ENCODE measurements around the gene CDCP2. TPM values are rescaled to one million over a fixed set of nuclear protein-coding genes. Genes with fewer than 3 reads are reported as not detected.

Gene CDCP2
- total and polyA plus RNA-seq, 2 experiments from 2014 or later, result not detected

DNA sequence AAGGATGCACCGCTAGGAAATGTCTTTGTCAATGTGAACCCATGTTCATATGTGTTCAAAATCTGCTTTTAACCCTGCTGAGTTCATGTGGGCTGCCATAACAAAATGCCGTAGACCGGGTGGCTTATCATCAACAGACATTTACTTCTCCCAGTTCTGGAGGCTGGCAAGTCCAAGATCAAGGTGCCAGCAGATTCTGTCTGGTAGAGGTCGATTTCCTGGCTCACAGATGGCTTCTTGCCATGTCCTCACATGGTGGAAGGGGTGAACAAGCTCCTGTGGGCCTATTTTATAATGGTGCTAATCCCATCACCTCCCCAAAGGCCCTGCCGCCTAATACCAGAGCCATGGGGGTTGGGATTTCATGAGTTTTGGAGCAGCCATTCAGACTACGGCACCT, 4.6 kb upstream of the CDCP2 start:
- no peaks in the 10 kb centered on the region for H3K36me3 Mint-ChIP-seq (ENCODE audit: low read depth)
- peaks cover 13% of the 10 kb centered on the region; the same call in 2 of the 3 replicates for H3K4me1 Mint-ChIP-seq
- no peaks in the 10 kb centered on the region; the same call in 1 of the 2 replicates for H3K4me1 ChIP-seq (ENCODE audit: insufficient read depth)
- DNase-seq (ENCODE audit: low spot score) (no peak), ATAC-seq (no peak)
- no peak overlapping the region for H3K27ac ChIP-seq (ENCODE audit: low read depth)
- H3K27me3 Mint-ChIP-seq (ENCODE audit: insufficient read depth, low read depth, poor library complexity), result peaks cover 6% of the 10 kb centered on the region
- no peak overlapping the region for H3K4me3 ChIP-seq
- no peak overlapping the region for H3K4me2 ChIP-seq
- no peaks in the 10 kb centered on the region for H3F3A ChIP-seq (replicated peaks; ENCODE audit: low read depth)
- TF ChIP-seq JUNB (IDR thresholded peaks at IDR 0.05; ENCODE audit: unreplicated experiment) (no peak), STAT1 (IDR thresholded peaks at IDR 0.05; ENCODE audit: unreplicated experiment) (no peak), ZNF114 (CRISPR knock-in tag; IDR thresholded peaks at IDR 0.05) (no peak), NANOG (IDR thresholded peaks at IDR 0.05; ENCODE audit: borderline replicate concordance) (no peak)
- TF ChIP-seq, protein P1, sequence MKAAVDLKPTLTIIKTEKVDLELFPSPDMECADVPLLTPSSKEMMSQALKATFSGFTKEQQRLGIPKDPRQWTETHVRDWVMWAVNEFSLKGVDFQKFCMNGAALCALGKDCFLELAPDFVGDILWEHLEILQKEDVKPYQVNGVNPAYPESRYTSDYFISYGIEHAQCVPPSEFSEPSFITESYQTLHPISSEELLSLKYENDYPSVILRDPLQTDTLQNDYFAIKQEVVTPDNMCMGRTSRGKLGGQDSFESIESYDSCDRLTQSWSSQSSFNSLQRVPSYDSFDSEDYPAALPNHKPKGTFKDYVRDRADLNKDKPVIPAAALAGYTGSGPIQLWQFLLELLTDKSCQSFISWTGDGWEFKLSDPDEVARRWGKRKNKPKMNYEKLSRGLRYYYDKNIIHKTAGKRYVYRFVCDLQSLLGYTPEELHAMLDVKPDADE (IDR thresholded peaks at IDR 0.05), result no peak
- TF ChIP-seq, protein P2, sequence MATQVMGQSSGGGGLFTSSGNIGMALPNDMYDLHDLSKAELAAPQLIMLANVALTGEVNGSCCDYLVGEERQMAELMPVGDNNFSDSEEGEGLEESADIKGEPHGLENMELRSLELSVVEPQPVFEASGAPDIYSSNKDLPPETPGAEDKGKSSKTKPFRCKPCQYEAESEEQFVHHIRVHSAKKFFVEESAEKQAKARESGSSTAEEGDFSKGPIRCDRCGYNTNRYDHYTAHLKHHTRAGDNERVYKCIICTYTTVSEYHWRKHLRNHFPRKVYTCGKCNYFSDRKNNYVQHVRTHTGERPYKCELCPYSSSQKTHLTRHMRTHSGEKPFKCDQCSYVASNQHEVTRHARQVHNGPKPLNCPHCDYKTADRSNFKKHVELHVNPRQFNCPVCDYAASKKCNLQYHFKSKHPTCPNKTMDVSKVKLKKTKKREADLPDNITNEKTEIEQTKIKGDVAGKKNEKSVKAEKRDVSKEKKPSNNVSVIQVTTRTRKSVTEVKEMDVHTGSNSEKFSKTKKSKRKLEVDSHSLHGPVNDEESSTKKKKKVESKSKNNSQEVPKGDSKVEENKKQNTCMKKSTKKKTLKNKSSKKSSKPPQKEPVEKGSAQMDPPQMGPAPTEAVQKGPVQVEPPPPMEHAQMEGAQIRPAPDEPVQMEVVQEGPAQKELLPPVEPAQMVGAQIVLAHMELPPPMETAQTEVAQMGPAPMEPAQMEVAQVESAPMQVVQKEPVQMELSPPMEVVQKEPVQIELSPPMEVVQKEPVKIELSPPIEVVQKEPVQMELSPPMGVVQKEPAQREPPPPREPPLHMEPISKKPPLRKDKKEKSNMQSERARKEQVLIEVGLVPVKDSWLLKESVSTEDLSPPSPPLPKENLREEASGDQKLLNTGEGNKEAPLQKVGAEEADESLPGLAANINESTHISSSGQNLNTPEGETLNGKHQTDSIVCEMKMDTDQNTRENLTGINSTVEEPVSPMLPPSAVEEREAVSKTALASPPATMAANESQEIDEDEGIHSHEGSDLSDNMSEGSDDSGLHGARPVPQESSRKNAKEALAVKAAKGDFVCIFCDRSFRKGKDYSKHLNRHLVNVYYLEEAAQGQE (IDR thresholded peaks at IDR 0.05; ENCODE audit: unreplicated experiment), result no peak
- no peaks in the 10 kb centered on the region for H4K20me1 ChIP-seq (replicated peaks; ENCODE audit: insufficient read depth)
- no peaks in the 10 kb centered on the region for H3K9me3 Mint-ChIP-seq
- H3K27ac Mint-ChIP-seq, result no peak overlapping the region
- no peaks in the 10 kb centered on the region for H3K9me2 ChIP-seq (ENCODE audit: insufficient read depth)
- no peak overlapping the region for H2AFZ ChIP-seq
- H3K27me3 ChIP-seq (ENCODE audit: insufficient read depth), result no peaks in the 10 kb centered on the region
- no peak overlapping the region for H3K4me3 Mint-ChIP-seq
- H3K36me3 ChIP-seq (ENCODE audit: insufficient read depth), result no peaks in the 10 kb centered on the region
- no peaks in the 10 kb centered on the region for H3K79me2 ChIP-seq (replicated peaks; ENCODE audit: insufficient read depth)

DNA sequence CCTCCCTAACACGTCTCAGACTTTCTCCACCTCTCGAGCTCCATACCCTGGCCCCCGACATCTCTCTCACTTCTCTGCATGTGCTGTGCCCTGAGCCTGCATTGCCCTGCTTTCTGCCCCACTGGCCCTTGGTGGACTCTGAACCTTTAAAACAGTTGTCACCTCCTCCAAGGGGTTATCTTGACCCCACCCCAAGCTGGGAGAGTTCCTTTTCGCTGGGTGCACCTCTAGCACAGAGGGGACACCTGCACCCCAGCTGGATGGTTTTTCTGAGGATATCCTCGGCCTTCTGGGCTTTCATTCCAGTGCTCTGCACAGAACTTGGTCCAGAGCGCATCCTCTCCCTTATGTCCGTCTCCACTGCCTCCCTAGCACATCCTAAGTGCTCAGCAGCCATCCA, 4.2 kb upstream of the CDCP2 start:
- TF ChIP-seq, protein P3, sequence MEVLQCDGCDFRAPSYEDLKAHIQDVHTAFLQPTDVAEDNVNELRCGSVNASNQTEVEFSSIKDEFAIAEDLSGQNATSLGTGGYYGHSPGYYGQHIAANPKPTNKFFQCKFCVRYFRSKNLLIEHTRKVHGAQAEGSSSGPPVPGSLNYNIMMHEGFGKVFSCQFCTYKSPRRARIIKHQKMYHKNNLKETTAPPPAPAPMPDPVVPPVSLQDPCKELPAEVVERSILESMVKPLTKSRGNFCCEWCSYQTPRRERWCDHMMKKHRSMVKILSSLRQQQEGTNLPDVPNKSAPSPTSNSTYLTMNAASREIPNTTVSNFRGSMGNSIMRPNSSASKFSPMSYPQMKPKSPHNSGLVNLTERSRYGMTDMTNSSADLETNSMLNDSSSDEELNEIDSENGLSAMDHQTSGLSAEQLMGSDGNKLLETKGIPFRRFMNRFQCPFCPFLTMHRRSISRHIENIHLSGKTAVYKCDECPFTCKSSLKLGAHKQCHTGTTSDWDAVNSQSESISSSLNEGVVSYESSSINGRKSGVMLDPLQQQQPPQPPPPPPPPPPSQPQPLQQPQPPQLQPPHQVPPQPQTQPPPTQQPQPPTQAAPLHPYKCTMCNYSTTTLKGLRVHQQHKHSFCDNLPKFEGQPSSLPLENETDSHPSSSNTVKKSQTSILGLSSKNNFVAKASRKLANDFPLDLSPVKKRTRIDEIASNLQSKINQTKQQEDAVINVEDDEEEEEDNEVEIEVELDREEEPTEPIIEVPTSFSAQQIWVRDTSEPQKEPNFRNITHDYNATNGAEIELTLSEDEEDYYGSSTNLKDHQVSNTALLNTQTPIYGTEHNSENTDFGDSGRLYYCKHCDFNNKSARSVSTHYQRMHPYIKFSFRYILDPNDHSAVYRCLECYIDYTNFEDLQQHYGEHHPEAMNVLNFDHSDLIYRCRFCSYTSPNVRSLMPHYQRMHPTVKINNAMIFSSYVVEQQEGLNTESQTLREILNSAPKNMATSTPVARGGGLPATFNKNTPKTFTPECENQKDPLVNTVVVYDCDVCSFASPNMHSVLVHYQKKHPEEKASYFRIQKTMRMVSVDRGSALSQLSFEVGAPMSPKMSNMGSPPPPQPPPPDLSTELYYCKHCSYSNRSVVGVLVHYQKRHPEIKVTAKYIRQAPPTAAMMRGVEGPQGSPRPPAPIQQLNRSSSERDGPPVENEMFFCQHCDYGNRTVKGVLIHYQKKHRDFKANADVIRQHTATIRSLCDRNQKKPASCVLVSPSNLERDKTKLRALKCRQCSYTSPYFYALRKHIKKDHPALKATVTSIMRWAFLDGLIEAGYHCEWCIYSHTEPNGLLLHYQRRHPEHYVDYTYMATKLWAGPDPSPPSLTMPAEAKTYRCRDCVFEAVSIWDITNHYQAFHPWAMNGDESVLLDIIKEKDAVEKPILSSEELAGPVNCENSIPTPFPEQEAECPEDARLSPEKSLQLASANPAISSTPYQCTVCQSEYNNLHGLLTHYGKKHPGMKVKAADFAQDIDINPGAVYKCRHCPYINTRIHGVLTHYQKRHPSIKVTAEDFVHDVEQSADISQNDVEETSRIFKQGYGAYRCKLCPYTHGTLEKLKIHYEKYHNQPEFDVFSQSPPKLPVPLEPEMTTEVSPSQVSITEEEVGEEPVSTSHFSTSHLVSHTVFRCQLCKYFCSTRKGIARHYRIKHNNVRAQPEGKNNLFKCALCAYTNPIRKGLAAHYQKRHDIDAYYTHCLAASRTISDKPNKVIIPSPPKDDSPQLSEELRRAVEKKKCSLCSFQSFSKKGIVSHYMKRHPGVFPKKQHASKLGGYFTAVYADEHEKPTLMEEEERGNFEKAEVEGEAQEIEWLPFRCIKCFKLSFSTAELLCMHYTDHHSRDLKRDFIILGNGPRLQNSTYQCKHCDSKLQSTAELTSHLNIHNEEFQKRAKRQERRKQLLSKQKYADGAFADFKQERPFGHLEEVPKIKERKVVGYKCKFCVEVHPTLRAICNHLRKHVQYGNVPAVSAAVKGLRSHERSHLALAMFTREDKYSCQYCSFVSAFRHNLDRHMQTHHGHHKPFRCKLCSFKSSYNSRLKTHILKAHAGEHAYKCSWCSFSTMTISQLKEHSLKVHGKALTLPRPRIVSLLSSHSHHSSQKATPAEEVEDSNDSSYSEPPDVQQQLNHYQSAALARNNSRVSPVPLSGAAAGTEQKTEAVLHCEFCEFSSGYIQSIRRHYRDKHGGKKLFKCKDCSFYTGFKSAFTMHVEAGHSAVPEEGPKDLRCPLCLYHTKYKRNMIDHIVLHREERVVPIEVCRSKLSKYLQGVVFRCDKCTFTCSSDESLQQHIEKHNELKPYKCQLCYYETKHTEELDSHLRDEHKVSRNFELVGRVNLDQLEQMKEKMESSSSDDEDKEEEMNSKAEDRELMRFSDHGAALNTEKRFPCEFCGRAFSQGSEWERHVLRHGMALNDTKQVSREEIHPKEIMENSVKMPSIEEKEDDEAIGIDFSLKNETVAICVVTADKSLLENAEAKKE (CRISPR knock-in tag; IDR thresholded peaks at IDR 0.05), result no peak
- TF ChIP-seq, protein P4, sequence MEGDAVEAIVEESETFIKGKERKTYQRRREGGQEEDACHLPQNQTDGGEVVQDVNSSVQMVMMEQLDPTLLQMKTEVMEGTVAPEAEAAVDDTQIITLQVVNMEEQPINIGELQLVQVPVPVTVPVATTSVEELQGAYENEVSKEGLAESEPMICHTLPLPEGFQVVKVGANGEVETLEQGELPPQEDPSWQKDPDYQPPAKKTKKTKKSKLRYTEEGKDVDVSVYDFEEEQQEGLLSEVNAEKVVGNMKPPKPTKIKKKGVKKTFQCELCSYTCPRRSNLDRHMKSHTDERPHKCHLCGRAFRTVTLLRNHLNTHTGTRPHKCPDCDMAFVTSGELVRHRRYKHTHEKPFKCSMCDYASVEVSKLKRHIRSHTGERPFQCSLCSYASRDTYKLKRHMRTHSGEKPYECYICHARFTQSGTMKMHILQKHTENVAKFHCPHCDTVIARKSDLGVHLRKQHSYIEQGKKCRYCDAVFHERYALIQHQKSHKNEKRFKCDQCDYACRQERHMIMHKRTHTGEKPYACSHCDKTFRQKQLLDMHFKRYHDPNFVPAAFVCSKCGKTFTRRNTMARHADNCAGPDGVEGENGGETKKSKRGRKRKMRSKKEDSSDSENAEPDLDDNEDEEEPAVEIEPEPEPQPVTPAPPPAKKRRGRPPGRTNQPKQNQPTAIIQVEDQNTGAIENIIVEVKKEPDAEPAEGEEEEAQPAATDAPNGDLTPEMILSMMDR (conservative IDR thresholded peaks at IDR 0.05; ENCODE audit: low read depth in 2 of 2), result no peak
- no peak for TF ChIP-seq NANOG (IDR thresholded peaks at IDR 0.05; ENCODE audit: borderline replicate concordance)
- no peak for TF ChIP-seq EZH2 (IDR thresholded peaks at IDR 0.05; ENCODE audit: low read depth, unreplicated experiment)
- no peak for TF ChIP-seq ZNF114 (CRISPR knock-in tag; IDR thresholded peaks at IDR 0.05)
- no peak for TF ChIP-seq JUNB (IDR thresholded peaks at IDR 0.05; ENCODE audit: unreplicated experiment)
- TF ChIP-seq STAT1 (IDR thresholded peaks at IDR 0.05; ENCODE audit: unreplicated experiment), result no peak
- Histone ChIP-seq H3K4me1 (ENCODE audit: insufficient read depth) (no peaks in the 10 kb centered on the region; the same call in 1 of the 2 replicates), H3F3A (replicated peaks; ENCODE audit: low read depth) (no peaks in the 10 kb centered on the region), H3K9me2 (ENCODE audit: insufficient read depth) (no peaks in the 10 kb centered on the region), H4K20me1 (replicated peaks; ENCODE audit: insufficient read depth) (no peaks in the 10 kb centered on the region), H3K79me2 (replicated peaks; ENCODE audit: insufficient read depth) (no peaks in the 10 kb centered on the region), H3K27me3 (ENCODE audit: insufficient read depth) (no peaks in the 10 kb centered on the region), H3K36me3 (ENCODE audit: insufficient read depth) (no peaks in the 10 kb centered on the region), H3K4me3 (no peak overlapping the region), H3K4me2 (no peak overlapping the region), H2AFZ (no peak overlapping the region), H3K27ac (ENCODE audit: low read depth) (no peak overlapping the region)
- no peaks in the 10 kb centered on the region for H3K36me3 Mint-ChIP-seq (ENCODE audit: low read depth)
- peaks cover 7% of the 10 kb centered on the region for H3K27me3 Mint-ChIP-seq (ENCODE audit: insufficient read depth, low read depth, poor library complexity)
- no peak overlapping the region for H3K4me3 Mint-ChIP-seq
- no peaks in the 10 kb centered on the region for H3K9me3 Mint-ChIP-seq
- DNase-seq (ENCODE audit: low spot score) (no peak), ATAC-seq (no peak)
- no peak overlapping the region for H3K27ac Mint-ChIP-seq
- peaks cover 13% of the 10 kb centered on the region; the same call in 2 of the 3 replicates for H3K4me1 Mint-ChIP-seq

All from GM23338 (cell line).